ENCODE measurements around the gene USP3. TPM values are rescaled to one million over a fixed set of nuclear protein-coding genes. Genes with fewer than 3 reads are reported as not detected.

Gene USP3
- total and polyA plus RNA-seq, 2 donors (not counting 3 experiments of a cell fraction or from before 2014, with no cell fraction given): 18.8 to 52.4 TPM

- ChIA-PET POLR2A (no interaction called here), CTCF (interaction anchor here (0.6 to 9.4 kb wide), 12 partner anchors 10 to 226 kb away, joined by 3 to 78 read pairs (median 4); partner anchors contain the start of gene USP3)
- H2AFZ ChIP-seq (ENCODE audit: low read depth, low read length): peak overlapping the region; percentile 82
- peak overlapping the region; percentile 90 for H3K4me2 ChIP-seq (ENCODE audit: insufficient read depth, low read length)
- DNase-seq (ENCODE audit: low read depth, low spot score) (peak; percentile 94), FAIRE-seq (no peak)
- intact Hi-C loops (cut with micrococcal nuclease): loop anchor here (1.0 kb wide), 2 partner anchors 95 to 113 kb away; no protein-coding TSS in a partner anchor
- no peaks in the 10 kb centered on the region for H3K9me1 ChIP-seq (replicated peaks; ENCODE audit: control insufficient read depth, extremely low read depth, insufficient read depth, low read length)
- TF ChIP-seq MYC (IDR thresholded peaks at IDR 0.05; ENCODE audit: low read depth, low read length): no peak
- peak; percentile 95 for TF ChIP-seq POLR2A (IDR thresholded peaks at IDR 0.05; ENCODE audit: low read depth, low read length)
- peak in 1 of 2 donors; percentile 20 for TF ChIP-seq CTCF (IDR thresholded peaks at IDR 0.05; ENCODE audit: extremely low read depth in 1 of 2, insufficient read depth in 1 of 2, low read depth in 1 of 2, low read length in 2 of 2)
- TF ChIP-seq MAX (IDR thresholded peaks at IDR 0.05; ENCODE audit: insufficient read depth, insufficient read length): peak; percentile 79
- TF ChIP-seq GATA2 (IDR thresholded peaks at IDR 0.05; ENCODE audit: insufficient read depth, insufficient read length, low read depth, low read length): no peak
- TF ChIP-seq POLR2AphosphoS5 (IDR thresholded peaks at IDR 0.05; ENCODE audit: insufficient read depth, low read depth, low read length): peak; percentile 99
- H3K9me3 ChIP-seq (replicated peaks; ENCODE audit: control insufficient read depth, insufficient read depth, low read length): no peaks in the 10 kb centered on the region
- H3K79me2 ChIP-seq (ENCODE audit: control insufficient read depth, insufficient read depth, low read length): no peaks in the 10 kb centered on the region
- no peak overlapping the region for H3K27ac ChIP-seq (ENCODE audit: insufficient read depth, low read depth, low read length)
- no peaks in the 10 kb centered on the region for H3K27me3 ChIP-seq (ENCODE audit: control insufficient read depth in 2 of 2, insufficient read depth in 2 of 2, low read length in 2 of 2)
- H3K9ac ChIP-seq (replicated peaks; ENCODE audit: extremely low read depth, insufficient read depth, low read length): peak overlapping the region; percentile 72
- no TSS peak for BruUV-seq (replicated peaks)
- no peaks in the 10 kb centered on the region for H3K36me3 ChIP-seq (ENCODE audit: control insufficient read depth in 2 of 2, extremely low read depth in 1 of 2, insufficient read depth in 2 of 2, low read length in 2 of 2)
- H3K4me1 ChIP-seq (ENCODE audit: control insufficient read depth, extremely low read depth, insufficient read depth, low read length): peaks cover 11% of the 10 kb centered on the region
- H3K4me3 ChIP-seq (replicated peaks in 1 of 3; ENCODE audit: insufficient read depth in 1 of 3, low read depth in 1 of 3, low read length in 3 of 3): peak overlapping the region; percentile 56 to 82 (median 71)
- dilution Hi-C loops (cut with MboI; ENCODE audit: extremely low pct_ligation_motif_present, low sequenced_read_pairs): no loop called here
- H4K20me1 ChIP-seq (replicated peaks; ENCODE audit: control insufficient read depth, extremely low read depth, insufficient read depth, low read length): no peaks in the 10 kb centered on the region
Observed at GRCh38 chr15:63600616-63601025, 96.2 kb downstream of the USP3 start.

Data from endothelial cell of umbilical vein (primary cell).